HEK293 (cell line): ENCODE measurements around the gene KRTDAP.

Source experiments
- CTCF ChIA-PET: fragments of 350-600 bp; formaldehyde crosslinking; extraction: SDS; loops from one replicate; lab custom pipeline; 2021; ENCODE audit warnings: antibody characterized with exemption; lab: Yijun Ruan, JAX
- POLR2A ChIA-PET: fragments of 300-600 bp; formaldehyde crosslinking; extraction: SDS; loops from one replicate; lab custom pipeline; 2020; ENCODE audit warnings: antibody characterized with exemption, inconsistent platforms; lab: Yijun Ruan, JAX
- H3K27ac ChIP-seq: fragments of 200-500 bp; sonication (Bioruptor generic); 2 replicates; pipeline ENCODE4 v1.5.1; 2014; ENCODE audit warnings: low read depth, low read length, control low read depth, inconsistent platforms; ENCODE audit errors: extremely low read depth
- H3K36me3 ChIP-seq, 2 experiments: fragments of 200-500 bp in 1 of 2; sonication (Bioruptor generic) in 1 of 2; 1 replicate in 1 of 2; 2 replicates in 1 of 2; pipeline ENCODE4 v1.5.1; 2014 to 2017; ENCODE audit warnings: inconsistent platforms in 2 of 2, low read length in 2 of 2; ENCODE audit not compliant: control insufficient read depth in 2 of 2, insufficient read depth in 1 of 2
- H3K4me1 ChIP-seq: fragments of 200-500 bp; sonication (Bioruptor generic); 2 replicates; pipeline ENCODE4 v1.5.1; 2014; ENCODE audit warnings: mild to moderate bottlenecking, low read length, inconsistent platforms; ENCODE audit not compliant: control insufficient read depth, insufficient read depth
- H3K4me3 ChIP-seq: 2 replicates; pipeline ENCODE4 v1.5.1; 2011; ENCODE audit warnings: low read depth, mild to moderate bottlenecking, control low read depth, low read length, moderate library complexity
- H3K9me3 ChIP-seq: fragments of 200-500 bp; sonication (Bioruptor generic); 2 replicates; pipeline ENCODE4 v1.5.1; 2014; ENCODE audit warnings: low read depth, low read length, inconsistent platforms; ENCODE audit not compliant: control insufficient read depth, insufficient read depth
- GLIS2 ChIP-seq: fragments of 450-650 bp; formaldehyde crosslinking; IDR thresholded peaks from 2 replicates; pipeline ENCODE4 v1.5.1; 2016; ENCODE audit warnings: missing biosample characterization, missing genetic modification characterization
- KLF16 ChIP-seq: fragments of 450-650 bp; formaldehyde crosslinking; IDR thresholded peaks from 2 replicates; pipeline ENCODE4 v1.5.1; 2017; ENCODE audit warnings: missing biosample characterization, missing genetic modification characterization
- RBAK ChIP-seq: fragments of 450-650 bp; formaldehyde crosslinking; IDR thresholded peaks from 2 replicates; pipeline ENCODE4 v1.5.1; 2016; ENCODE audit warnings: missing biosample characterization, missing genetic modification characterization
- SCRT1 ChIP-seq: fragments of 450-650 bp; formaldehyde crosslinking; IDR thresholded peaks from 2 replicates; pipeline ENCODE4 v1.5.1; 2016; ENCODE audit warnings: missing biosample characterization, missing genetic modification characterization, borderline replicate concordance
- ZNF121 ChIP-seq: fragments of 450-650 bp; formaldehyde crosslinking; IDR thresholded peaks from 2 replicates; pipeline ENCODE4 v1.5.1; 2016; ENCODE audit warnings: missing biosample characterization, missing genetic modification characterization
- ZNF132 ChIP-seq: fragments of 450-650 bp; formaldehyde crosslinking; IDR thresholded peaks from 2 replicates; pipeline ENCODE4 v1.5.1; 2017; ENCODE audit warnings: missing biosample characterization, missing genetic modification characterization, borderline replicate concordance
- ZNF140 ChIP-seq: fragments of 450-650 bp; formaldehyde crosslinking; IDR thresholded peaks from 2 replicates; pipeline ENCODE4 v1.5.1; 2016; ENCODE audit warnings: missing biosample characterization, missing genetic modification characterization
- ZNF223 ChIP-seq: fragments of 450-650 bp; formaldehyde crosslinking; IDR thresholded peaks from 2 replicates; pipeline ENCODE4 v1.5.1; 2016; ENCODE audit warnings: missing biosample characterization, missing genetic modification characterization
- ZNF23 ChIP-seq: fragments of 450-650 bp; formaldehyde crosslinking; IDR thresholded peaks from 2 replicates; pipeline ENCODE4 v1.5.1; 2016; ENCODE audit warnings: missing biosample characterization, missing genetic modification characterization, borderline replicate concordance
- ZNF341 ChIP-seq: fragments of 450-650 bp; formaldehyde crosslinking; IDR thresholded peaks from 2 replicates; pipeline ENCODE4; 2016; ENCODE audit warnings: low read depth, missing biosample characterization, missing genetic modification characterization
- ZNF37A ChIP-seq: fragments of 450-650 bp; IDR thresholded peaks from 2 replicates; pipeline ENCODE4 v1.5.1; 2018; ENCODE audit warnings: missing biosample characterization, missing genetic modification characterization
- ZNF416 ChIP-seq: fragments of 450-650 bp; formaldehyde crosslinking; IDR thresholded peaks from 2 replicates; pipeline ENCODE4 v1.5.1; 2016; ENCODE audit warnings: missing biosample characterization, missing genetic modification characterization
- ZNF48 ChIP-seq: fragments of 450-650 bp; formaldehyde crosslinking; IDR thresholded peaks from 2 replicates; pipeline ENCODE4 v1.5.1; 2016; ENCODE audit warnings: missing biosample characterization, missing genetic modification characterization
- ZNF544 ChIP-seq: fragments of 450-650 bp; formaldehyde crosslinking; IDR thresholded peaks from 2 replicates; pipeline ENCODE4 v1.5.0; 2017; ENCODE audit warnings: missing biosample characterization, missing genetic modification characterization
- ZNF548 ChIP-seq: fragments of 450-650 bp; formaldehyde crosslinking; IDR thresholded peaks from 2 replicates; pipeline ENCODE4 v1.5.1; 2016; ENCODE audit warnings: missing biosample characterization, missing genetic modification characterization
- ZNF585B ChIP-seq: fragments of 450-650 bp; formaldehyde crosslinking; IDR thresholded peaks from 2 replicates; pipeline ENCODE4 v1.5.1; 2016; ENCODE audit warnings: missing biosample characterization, missing genetic modification characterization
- ZNF610 ChIP-seq: fragments of 450-650 bp; formaldehyde crosslinking; IDR thresholded peaks from 2 replicates; pipeline ENCODE4 v1.5.1; 2016; ENCODE audit warnings: missing biosample characterization, missing genetic modification characterization, borderline replicate concordance
- ZNF664 ChIP-seq: fragments of 450-650 bp; formaldehyde crosslinking; IDR thresholded peaks from 2 replicates; pipeline ENCODE4 v1.5.1; 2016; ENCODE audit warnings: missing biosample characterization, missing genetic modification characterization
- ZNF768 ChIP-seq: fragments of 450-650 bp; formaldehyde crosslinking; IDR thresholded peaks from 2 replicates; pipeline ENCODE4 v1.5.1; 2018; ENCODE audit warnings: missing biosample characterization, mild to moderate bottlenecking, missing genetic modification characterization
- ZNF776 ChIP-seq: fragments of 450-650 bp; formaldehyde crosslinking; IDR thresholded peaks from 2 replicates; pipeline ENCODE4 v1.5.0; 2017; ENCODE audit warnings: missing biosample characterization, missing genetic modification characterization, borderline replicate concordance
- TF ChIP-seq, protein P1 (sequence below): fragments of 450-650 bp; formaldehyde crosslinking; IDR thresholded peaks from 2 replicates; pipeline ENCODE4 v1.5.1; 2016; ENCODE audit warnings: missing biosample characterization, missing genetic modification characterization
- TF ChIP-seq, protein P2 (sequence below): fragments of 450-650 bp; formaldehyde crosslinking; conservative IDR thresholded peaks from 2 replicates; pipeline ENCODE4 v1.5.1; 2016; ENCODE audit warnings: low read depth, missing biosample characterization, missing genetic modification characterization
- TF ChIP-seq, protein P3 (sequence below): fragments of 450-650 bp; formaldehyde crosslinking; IDR thresholded peaks from 2 replicates; pipeline ENCODE4 v1.5.1; 2017; ENCODE audit warnings: missing biosample characterization, missing genetic modification characterization
- TF ChIP-seq, protein P4 (sequence below): fragments of 450-650 bp; formaldehyde crosslinking; optimal IDR thresholded peaks from 2 replicates; pipeline ENCODE3; 2016; ENCODE audit warnings: missing biosample characterization, mild to moderate bottlenecking, missing genetic modification characterization

KRTDAP gene

DNA sequence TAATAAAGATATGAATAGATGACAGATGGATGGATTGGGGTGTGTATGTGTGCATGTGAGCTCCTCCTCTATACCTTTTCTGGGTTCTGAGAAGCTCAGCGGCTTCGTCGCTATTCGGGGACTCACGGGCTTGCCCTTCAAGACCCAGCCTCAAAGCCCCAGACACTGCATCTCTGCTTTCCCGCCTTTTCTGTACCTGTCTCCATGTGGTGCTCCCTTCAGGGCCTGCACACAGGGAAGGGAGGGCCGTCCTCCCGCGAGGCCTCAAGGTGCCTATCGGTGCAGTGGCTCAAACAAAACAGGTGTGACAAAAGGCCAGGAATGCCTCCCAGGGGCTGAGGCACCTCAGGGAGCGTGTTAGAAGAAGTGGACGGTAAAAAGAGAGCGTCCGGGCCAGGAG lies 16.2 kb downstream of the KRTDAP start (continued):
- TF ChIP-seq, protein P1, sequence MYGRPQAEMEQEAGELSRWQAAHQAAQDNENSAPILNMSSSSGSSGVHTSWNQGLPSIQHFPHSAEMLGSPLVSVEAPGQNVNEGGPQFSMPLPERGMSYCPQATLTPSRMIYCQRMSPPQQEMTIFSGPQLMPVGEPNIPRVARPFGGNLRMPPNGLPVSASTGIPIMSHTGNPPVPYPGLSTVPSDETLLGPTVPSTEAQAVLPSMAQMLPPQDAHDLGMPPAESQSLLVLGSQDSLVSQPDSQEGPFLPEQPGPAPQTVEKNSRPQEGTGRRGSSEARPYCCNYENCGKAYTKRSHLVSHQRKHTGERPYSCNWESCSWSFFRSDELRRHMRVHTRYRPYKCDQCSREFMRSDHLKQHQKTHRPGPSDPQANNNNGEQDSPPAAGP (tag by site-specific recombination), result no peak
- TF ChIP-seq, protein P2, sequence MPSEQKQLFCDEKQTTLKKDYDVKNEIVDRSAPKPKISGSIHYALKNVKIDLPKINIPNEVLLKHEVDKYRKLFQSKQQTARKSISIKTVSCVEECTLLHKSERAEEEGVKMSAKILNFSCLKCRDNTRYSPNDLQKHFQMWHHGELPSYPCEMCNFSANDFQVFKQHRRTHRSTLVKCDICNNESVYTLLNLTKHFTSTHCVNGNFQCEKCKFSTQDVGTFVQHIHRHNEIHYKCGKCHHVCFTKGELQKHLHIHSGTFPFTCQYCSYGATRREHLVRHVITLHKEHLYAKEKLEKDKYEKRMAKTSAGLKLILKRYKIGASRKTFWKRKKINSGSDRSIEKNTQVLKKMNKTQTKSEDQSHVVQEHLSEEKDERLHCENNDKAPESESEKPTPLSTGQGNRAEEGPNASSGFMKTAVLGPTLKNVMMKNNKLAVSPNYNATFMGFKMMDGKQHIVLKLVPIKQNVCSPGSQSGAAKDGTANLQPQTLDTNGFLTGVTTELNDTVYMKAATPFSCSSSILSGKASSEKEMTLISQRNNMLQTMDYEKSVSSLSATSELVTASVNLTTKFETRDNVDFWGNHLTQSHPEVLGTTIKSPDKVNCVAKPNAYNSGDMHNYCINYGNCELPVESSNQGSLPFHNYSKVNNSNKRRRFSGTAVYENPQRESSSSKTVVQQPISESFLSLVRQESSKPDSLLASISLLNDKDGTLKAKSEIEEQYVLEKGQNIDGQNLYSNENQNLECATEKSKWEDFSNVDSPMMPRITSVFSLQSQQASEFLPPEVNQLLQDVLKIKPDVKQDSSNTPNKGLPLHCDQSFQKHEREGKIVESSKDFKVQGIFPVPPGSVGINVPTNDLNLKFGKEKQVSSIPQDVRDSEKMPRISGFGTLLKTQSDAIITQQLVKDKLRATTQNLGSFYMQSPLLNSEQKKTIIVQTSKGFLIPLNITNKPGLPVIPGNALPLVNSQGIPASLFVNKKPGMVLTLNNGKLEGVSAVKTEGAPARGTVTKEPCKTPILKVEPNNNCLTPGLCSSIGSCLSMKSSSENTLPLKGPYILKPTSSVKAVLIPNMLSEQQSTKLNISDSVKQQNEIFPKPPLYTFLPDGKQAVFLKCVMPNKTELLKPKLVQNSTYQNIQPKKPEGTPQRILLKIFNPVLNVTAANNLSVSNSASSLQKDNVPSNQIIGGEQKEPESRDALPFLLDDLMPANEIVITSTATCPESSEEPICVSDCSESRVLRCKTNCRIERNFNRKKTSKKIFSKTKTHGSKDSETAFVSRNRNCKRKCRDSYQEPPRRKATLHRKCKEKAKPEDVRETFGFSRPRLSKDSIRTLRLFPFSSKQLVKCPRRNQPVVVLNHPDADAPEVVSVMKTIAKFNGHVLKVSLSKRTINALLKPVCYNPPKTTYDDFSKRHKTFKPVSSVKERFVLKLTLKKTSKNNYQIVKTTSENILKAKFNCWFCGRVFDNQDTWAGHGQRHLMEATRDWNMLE (tag by site-specific recombination), result no peak
- TF ChIP-seq ZNF223 (tag by site-specific recombination) (no peak), ZNF416 (no peak), ZNF121 (tag by site-specific recombination) (no peak), ZNF23 (tag by site-specific recombination) (no peak), GLIS2 (tag by site-specific recombination) (no peak), ZNF341 (tag by site-specific recombination) (no peak), ZNF140 (tag by site-specific recombination) (no peak)
- TF ChIP-seq, protein P3, sequence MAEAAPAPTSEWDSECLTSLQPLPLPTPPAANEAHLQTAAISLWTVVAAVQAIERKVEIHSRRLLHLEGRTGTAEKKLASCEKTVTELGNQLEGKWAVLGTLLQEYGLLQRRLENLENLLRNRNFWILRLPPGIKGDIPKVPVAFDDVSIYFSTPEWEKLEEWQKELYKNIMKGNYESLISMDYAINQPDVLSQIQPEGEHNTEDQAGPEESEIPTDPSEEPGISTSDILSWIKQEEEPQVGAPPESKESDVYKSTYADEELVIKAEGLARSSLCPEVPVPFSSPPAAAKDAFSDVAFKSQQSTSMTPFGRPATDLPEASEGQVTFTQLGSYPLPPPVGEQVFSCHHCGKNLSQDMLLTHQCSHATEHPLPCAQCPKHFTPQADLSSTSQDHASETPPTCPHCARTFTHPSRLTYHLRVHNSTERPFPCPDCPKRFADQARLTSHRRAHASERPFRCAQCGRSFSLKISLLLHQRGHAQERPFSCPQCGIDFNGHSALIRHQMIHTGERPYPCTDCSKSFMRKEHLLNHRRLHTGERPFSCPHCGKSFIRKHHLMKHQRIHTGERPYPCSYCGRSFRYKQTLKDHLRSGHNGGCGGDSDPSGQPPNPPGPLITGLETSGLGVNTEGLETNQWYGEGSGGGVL (tag by site-specific recombination), result no peak

DNA sequence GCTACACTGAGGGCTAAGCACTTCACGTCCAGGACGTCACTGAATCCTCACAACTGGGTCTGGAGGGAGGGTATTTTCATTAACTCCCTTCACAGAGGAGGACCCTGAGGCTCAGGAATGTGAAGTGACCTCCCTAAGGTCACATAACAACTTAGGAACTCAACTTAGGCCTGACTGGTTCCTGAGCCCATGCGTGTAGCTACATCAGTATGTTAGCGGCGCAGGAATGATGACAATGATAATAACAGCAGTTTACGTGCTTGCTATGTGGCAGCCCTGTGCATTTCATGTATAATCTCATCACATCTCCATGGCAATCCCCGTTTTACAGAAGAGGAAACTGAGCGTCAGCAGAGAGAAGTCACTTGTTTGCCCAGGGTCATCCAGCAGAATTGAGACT lies 18.3 kb downstream of the KRTDAP start:
- H3K4me1 ChIP-seq, result no peaks in the 10 kb centered on the region
- no peaks in the 10 kb centered on the region; a peak in 1 of 3 replicates for H3K36me3 ChIP-seq
- no peak overlapping the region for H3K4me3 ChIP-seq
- H3K27ac ChIP-seq, result no peak overlapping the region
- ChIA-PET CTCF (interaction anchor here (0.6 to 6.8 kb wide), 8 partner anchors 9 to 123 kb away, joined by 3 to 157 read pairs (median 4); partner anchors contain the start of gene FFAR3), POLR2A (no interaction called here)
- H3K9me3 ChIP-seq, result no peaks in the 10 kb centered on the region
- TF ChIP-seq, protein P4, sequence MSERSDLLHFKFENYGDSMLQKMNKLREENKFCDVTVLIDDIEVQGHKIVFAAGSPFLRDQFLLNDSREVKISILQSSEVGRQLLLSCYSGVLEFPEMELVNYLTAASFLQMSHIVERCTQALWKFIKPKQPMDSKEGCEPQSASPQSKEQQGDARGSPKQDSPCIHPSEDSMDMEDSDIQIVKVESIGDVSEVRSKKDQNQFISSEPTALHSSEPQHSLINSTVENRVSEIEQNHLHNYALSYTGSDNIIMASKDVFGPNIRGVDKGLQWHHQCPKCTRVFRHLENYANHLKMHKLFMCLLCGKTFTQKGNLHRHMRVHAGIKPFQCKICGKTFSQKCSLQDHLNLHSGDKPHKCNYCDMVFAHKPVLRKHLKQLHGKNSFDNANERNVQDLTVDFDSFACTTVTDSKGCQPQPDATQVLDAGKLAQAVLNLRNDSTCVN (tag by site-specific recombination), result no peak
- no peak for TF ChIP-seq SCRT1
- no peak for TF ChIP-seq ZNF548 (tag by site-specific recombination)
- TF ChIP-seq ZNF132, result no peak
- TF ChIP-seq GLIS2 (tag by site-specific recombination), result no peak
- no peak for TF ChIP-seq ZNF776 (tag by site-specific recombination)
- TF ChIP-seq ZNF48 (tag by site-specific recombination), result no peak
- no peak for TF ChIP-seq KLF16
- TF ChIP-seq, protein P2 (tag by site-specific recombination), result no peak
- no peak for TF ChIP-seq ZNF768 (tag by site-specific recombination)
- TF ChIP-seq ZNF585B (tag by site-specific recombination), result no peak
- TF ChIP-seq ZNF664 (tag by site-specific recombination), result no peak
- no peak for TF ChIP-seq ZNF544 (tag by site-specific recombination)
- no peak for TF ChIP-seq ZNF37A (tag by site-specific recombination)
- no peak for TF ChIP-seq ZNF610
- TF ChIP-seq RBAK, result no peak
